ENCODE results near the gene RAPGEF3. TPM values are rescaled to one million over a fixed set of nuclear protein-coding genes. Genes with fewer than 3 reads are reported as not detected.
A peak's percentile ranks its signal among the peaks of the same experiment; 100 is the strongest.

RAPGEF3 gene
- total and polyA plus RNA-seq, 8 donors, result 10.8 to 28.9 (median 16.5) TPM

- TF ChIP-seq CTCF (IDR thresholded peaks at IDR 0.05), result no peak
- H3K4me1 ChIP-seq, result peaks cover 0 to 5% of the 10 kb centered on the region in 2 donors
- intact Hi-C loops (cut with DNase I), result no loop called here
- H3K9me3 ChIP-seq, result no peaks in the 10 kb centered on the region
- no peak overlapping the region for H3K4me3 ChIP-seq
- no peaks in the 10 kb centered on the region for H3K36me3 ChIP-seq
- H3K27me3 ChIP-seq, result no peaks in the 10 kb centered on the region
- DNase-seq, result no peak
- no peak overlapping the region for H3K27ac ChIP-seq
- ATAC-seq, result no peak
These were observed 29.4 kb downstream of the RAPGEF3 start for GRCh38 chr12:47729233-47729632.

- H3K27ac ChIP-seq, result no peak overlapping the region
- DNase-seq, result no peak
- no peak for TF ChIP-seq CTCF (IDR thresholded peaks at IDR 0.05)
These were observed 32.8 kb downstream of the RAPGEF3 start for GRCh38 chr12:47725893-47726292.

GRCh38 chr12:47725091-47725772, 33.4 kb downstream of the RAPGEF3 start, which contains the start of gene ENDOU:
ENDOU (minus strand) TSS chr12:47725490; CDS start chr12:47725413, 77 bp downstream.
- Histone ChIP-seq H3K9me3 (no peaks in the 10 kb centered on the region), H3K4me1 (peaks cover 0 to 2% of the 10 kb centered on the region in 2 donors), H3K27ac (no peak within 1 kb of the TSS), H3K36me3 (no peaks in the 10 kb centered on the region), H3K27me3 (no peaks in the 10 kb centered on the region), H3K4me3 (no peak within 1 kb of the TSS)
- intact Hi-C loops (cut with DNase I), result no loop called here
- ATAC-seq (no peak), DNase-seq (peak in 1 of 4 donors; percentile 14)
- no peak for TF ChIP-seq CTCF (IDR thresholded peaks at IDR 0.05)

More at GRCh38 chr12:47725893-47726292, 32.8 kb downstream of the RAPGEF3 start:
- no peaks in the 10 kb centered on the region for H3K27me3 ChIP-seq
- H3K9me3 ChIP-seq, result no peaks in the 10 kb centered on the region
- peaks cover 0 to 5% of the 10 kb centered on the region in 2 donors for H3K4me1 ChIP-seq
- intact Hi-C loops (cut with DNase I), result no loop called here
- no peaks in the 10 kb centered on the region for H3K36me3 ChIP-seq
- H3K4me3 ChIP-seq, result no peak overlapping the region
- ATAC-seq, result no peak

GRCh38 chr12:47722941-47723631, 35.6 kb downstream of the RAPGEF3 start:
- no peak overlapping the region for H3K27ac ChIP-seq
- H3K9me3 ChIP-seq, result no peaks in the 10 kb centered on the region
- ATAC-seq (no peak), DNase-seq (no peak)
- H3K27me3 ChIP-seq, result no peaks in the 10 kb centered on the region
- no peaks in the 10 kb centered on the region for H3K36me3 ChIP-seq
- H3K4me3 ChIP-seq, result no peak overlapping the region
- peaks cover 1 to 5% of the 10 kb centered on the region in 2 donors for H3K4me1 ChIP-seq
- intact Hi-C loops (cut with DNase I), result no loop called here
- TF ChIP-seq CTCF (IDR thresholded peaks at IDR 0.05), result no peak

- Histone ChIP-seq H3K27me3 (no peaks in the 10 kb centered on the region), H3K36me3 (no peaks in the 10 kb centered on the region), H3K4me1 (peaks cover 8 to 13% of the 10 kb centered on the region in 2 donors), H3K27ac (no peak overlapping the region), H3K4me3 (no peak overlapping the region), H3K9me3 (no peaks in the 10 kb centered on the region)
- peak; percentile 28 for ATAC-seq
- intact Hi-C loops (cut with DNase I), result no loop called here
- TF ChIP-seq CTCF (IDR thresholded peaks at IDR 0.05), result no peak
- DNase-seq, result no peak
These were observed 36.4 kb downstream of the RAPGEF3 start for GRCh38 chr12:47722136-47722834.
